ENCODE measurements around the gene RBM4B.
A peak's percentile ranks its signal among the peaks of the same experiment; 100 is the strongest.

The RBM4B gene

DNA sequence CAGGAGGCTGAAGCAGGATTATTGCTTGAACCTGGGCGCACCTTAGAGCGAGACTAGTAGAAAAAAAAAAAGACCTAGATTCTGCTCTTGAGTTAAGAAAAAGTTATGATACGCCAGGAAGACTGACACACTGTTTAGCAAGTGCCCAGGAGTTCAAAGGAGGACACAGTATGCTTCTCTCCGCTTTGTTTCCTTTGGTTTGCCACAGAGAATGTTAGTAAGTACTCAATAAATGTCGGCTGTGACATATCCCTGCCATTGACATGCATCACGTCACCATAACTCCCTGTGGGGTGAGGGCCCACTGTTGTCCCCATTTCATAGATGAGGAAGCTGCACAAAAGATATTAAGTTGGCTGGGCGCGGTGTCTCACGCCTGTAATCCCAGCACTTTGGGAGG lies 44.3 kb upstream of the RBM4B start:
- TF ChIP-seq, protein P1, sequence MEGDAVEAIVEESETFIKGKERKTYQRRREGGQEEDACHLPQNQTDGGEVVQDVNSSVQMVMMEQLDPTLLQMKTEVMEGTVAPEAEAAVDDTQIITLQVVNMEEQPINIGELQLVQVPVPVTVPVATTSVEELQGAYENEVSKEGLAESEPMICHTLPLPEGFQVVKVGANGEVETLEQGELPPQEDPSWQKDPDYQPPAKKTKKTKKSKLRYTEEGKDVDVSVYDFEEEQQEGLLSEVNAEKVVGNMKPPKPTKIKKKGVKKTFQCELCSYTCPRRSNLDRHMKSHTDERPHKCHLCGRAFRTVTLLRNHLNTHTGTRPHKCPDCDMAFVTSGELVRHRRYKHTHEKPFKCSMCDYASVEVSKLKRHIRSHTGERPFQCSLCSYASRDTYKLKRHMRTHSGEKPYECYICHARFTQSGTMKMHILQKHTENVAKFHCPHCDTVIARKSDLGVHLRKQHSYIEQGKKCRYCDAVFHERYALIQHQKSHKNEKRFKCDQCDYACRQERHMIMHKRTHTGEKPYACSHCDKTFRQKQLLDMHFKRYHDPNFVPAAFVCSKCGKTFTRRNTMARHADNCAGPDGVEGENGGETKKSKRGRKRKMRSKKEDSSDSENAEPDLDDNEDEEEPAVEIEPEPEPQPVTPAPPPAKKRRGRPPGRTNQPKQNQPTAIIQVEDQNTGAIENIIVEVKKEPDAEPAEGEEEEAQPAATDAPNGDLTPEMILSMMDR (IDR thresholded peaks at IDR 0.05; ENCODE audit: low read depth, low read length, missing control alignments) = no peak
- H3K4me3 ChIP-seq (replicated peaks; ENCODE audit: low read depth, low read length) = no peak overlapping the region
- no peak for DNase-seq (ENCODE audit: extremely low read depth, low read depth)

DNA sequence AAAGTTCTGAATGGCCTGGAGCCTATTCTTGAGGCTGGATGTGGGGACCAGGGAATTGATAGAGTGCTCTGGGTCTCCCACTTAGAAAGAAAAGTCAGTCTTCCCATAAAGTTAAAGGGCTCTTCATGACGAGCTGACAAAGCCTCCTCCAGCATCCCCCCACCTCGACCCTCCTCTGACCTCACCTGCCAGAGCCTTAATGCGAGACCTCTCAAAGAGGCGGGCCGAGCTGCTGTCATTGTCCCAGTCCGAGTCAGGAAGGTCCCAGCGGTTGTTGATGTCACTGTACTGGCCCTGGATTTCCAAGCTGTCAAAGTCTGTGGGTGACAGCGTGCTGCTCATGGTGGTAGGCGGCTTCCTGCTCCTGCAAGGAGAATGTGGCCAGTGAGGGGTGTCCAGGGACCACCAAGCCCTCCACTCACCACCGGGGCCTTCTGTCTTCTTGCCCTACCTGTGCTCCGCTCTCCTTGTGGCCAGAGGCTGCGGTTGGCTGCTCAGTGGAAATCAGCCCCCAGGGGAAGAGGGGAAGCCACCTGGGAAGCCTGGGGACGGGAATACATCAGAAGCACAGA lies 43.3 kb upstream of the RBM4B start:
- DNase-seq (ENCODE audit: extremely low read depth, low read depth) = no peak
- H3K4me3 ChIP-seq (replicated peaks; ENCODE audit: low read depth, low read length) = no peak overlapping the region
- TF ChIP-seq, protein P1 (IDR thresholded peaks at IDR 0.05; ENCODE audit: low read depth, low read length, missing control alignments) = no peak

DNA sequence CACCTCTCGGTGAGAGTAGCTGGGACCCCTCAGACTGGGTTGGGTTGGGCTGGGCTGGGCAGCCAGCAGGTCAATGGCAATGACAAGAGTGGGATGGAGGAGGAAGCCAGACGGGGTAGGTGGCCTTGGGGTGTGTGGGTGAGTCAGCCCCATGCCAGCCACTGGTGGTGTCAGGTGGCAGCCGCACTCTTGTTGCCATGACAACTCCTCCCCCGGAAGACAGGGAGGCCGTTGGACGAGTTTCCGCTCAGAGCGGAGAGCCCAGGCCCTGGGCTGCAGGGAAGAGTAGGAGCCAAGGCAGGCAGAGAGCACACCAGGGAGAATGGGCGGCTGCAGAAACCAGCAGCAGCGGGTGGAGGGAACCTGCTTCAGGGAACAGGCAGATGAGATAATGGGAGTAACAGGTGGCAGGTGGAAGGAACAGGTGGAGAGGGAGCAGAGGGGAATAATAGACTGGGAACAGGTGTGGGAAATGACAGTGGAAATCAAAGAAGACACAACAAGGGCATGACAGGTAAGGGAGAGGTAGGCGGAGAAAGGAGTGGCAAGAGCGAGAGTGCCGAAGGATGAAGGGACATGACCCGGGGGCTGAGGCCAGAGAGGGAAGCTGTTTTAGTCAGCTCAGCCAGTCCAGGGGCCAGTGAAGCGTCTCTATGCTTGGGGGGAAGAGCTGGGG lies 42.7 kb upstream of the RBM4B start:
- TF ChIP-seq, protein P1 (IDR thresholded peaks at IDR 0.05; ENCODE audit: low read depth, low read length, missing control alignments) = no peak
- no peak overlapping the region for H3K4me3 ChIP-seq (replicated peaks; ENCODE audit: low read depth, low read length)
- peak; percentile 74 for DNase-seq (ENCODE audit: extremely low read depth, low read depth)

DNA sequence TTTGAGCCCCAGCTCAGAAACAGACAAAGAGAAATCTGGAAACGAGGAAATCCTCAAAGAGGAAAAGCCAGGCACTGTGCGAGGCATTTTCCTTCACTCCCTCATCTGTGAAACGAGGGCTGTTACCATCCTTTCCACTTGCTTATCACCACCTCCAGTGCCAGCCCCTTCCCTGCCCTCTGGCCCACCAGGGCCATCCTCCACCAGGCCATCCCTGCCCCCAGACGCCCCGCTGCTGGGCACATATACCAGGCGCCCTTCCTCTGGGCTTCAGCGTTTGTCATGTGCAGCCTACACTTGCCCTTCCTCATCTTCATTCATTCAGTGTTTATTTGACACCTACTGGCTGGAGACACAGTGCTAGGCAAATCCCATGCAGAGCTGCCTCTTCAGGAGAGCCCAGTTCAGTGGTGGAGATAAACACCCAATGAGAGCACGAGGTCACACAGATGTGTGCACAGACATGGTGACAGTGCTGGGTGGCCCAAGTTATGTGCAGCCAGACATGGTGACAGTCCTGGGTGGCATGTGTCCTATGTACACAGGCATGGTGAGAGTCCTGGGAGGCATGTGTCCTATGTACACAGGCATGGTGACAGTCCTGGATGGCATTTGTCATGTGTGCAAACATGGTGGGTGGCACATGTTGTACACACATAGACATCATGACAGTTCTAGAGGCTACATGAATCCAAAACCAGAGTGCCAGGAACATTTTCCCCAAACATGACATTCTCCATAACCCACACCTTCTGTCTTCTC lies 41.6 kb upstream of the RBM4B start:
- H3K4me3 ChIP-seq (replicated peaks; ENCODE audit: low read depth, low read length) = no peak overlapping the region
- TF ChIP-seq, protein P1 (IDR thresholded peaks at IDR 0.05; ENCODE audit: low read depth, low read length, missing control alignments) = no peak
- DNase-seq (ENCODE audit: extremely low read depth, low read depth) = no peak

DNA sequence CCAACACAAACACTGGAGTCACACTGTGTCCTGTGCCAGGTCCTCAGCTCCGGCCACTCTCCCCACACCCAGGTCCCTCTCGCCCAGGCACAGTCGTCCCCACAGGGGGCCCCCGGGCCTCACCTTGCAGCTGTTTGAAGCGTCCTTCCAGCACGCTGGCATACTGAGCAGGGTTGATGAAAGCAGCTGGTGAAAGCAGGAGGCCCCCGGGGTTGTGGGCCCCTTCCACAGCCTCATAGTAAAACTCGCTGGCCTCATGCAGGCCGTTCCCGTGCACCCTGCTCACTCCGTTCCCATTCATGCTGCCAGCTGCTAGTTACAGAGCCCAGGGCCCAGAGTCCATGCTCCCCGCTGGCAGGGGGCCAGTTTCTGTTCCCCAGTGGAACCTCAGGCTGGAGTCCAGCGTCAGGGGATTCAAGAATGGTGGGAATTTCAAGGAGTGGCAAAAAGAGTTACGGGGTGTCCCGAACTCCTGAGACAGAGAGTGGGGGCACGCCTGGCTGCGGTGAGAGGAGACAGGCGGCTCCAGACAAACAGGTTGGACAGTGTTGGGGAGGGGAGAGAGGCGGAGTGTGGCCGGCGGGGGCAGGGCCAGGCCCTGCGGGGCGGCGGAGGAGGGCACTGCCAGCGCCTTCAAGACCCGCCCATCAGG lies 40.8 kb upstream of the RBM4B start:
- no peak for DNase-seq (ENCODE audit: extremely low read depth, low read depth)
- H3K4me3 ChIP-seq (replicated peaks; ENCODE audit: low read depth, low read length) = no peak overlapping the region
- TF ChIP-seq, protein P1 (IDR thresholded peaks at IDR 0.05; ENCODE audit: low read depth, low read length, missing control alignments) = no peak

DNA sequence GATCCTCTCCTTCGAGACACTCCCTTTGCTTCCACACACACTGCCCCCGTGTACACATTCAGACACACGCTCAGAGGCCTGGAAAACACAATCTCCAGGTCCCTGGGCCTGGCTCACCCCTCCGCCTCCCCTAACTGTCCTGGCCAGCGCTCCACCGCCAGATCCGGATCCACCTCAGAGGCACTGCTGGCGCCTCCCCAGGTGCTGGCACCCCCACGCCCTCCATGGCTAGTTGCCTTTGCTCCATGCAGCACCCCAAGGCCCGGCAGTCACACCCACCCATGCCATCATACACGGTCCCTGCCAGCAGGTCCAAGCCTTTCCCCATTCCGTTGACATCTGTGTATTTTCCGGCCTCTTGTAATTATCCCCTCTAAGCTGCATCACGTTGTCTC lies 40.2 kb upstream of the RBM4B start:
- TF ChIP-seq, protein P1 (IDR thresholded peaks at IDR 0.05; ENCODE audit: low read depth, low read length, missing control alignments) = no peak
- no peak for DNase-seq (ENCODE audit: extremely low read depth, low read depth)
- H3K4me3 ChIP-seq (replicated peaks; ENCODE audit: low read depth, low read length) = no peak overlapping the region
